ENCODE data around the gene PDPN.

The PDPN gene

GRCh38 chr1:13588946-13589796 lies 5.5 kb downstream of the PDPN start:
- WGBS (ENCODE audit: insufficient coverage, insufficient read length), result no CpG with 5 or more reads among the region's 11 CpGs
- no peak overlapping the region for H3K4me3 ChIP-seq (ENCODE audit: low read length)
- no peak overlapping the region for H3K27ac ChIP-seq (ENCODE audit: low read length)
- no peaks in the 10 kb centered on the region for H3K27me3 ChIP-seq (ENCODE audit: control insufficient read depth, insufficient read depth, low read length)
- no peak for DNase-seq (ENCODE audit: low read depth, low spot score)
- H3K4me1 ChIP-seq (ENCODE audit: control insufficient read depth, insufficient read depth, low read length), result peaks cover 5% of the 10 kb centered on the region
- H3K36me3 ChIP-seq (ENCODE audit: control insufficient read depth, insufficient read depth, low read length), result peaks cover 3% of the 10 kb centered on the region; the same call in 1 of the 2 replicates
- no peaks in the 10 kb centered on the region for H3K9me3 ChIP-seq (ENCODE audit: control insufficient read depth, insufficient read depth, low read length)

GRCh38 chr1:13590486-13590885 lies 6.9 kb downstream of the PDPN start:
- no peaks in the 10 kb centered on the region for H3K27me3 ChIP-seq (ENCODE audit: control insufficient read depth, insufficient read depth, low read length)
- no peak overlapping the region for H3K4me3 ChIP-seq (ENCODE audit: low read length)
- H3K27ac ChIP-seq (ENCODE audit: low read length), result no peak overlapping the region
- H3K4me1 ChIP-seq (ENCODE audit: control insufficient read depth, insufficient read depth, low read length), result peaks cover 5% of the 10 kb centered on the region
- WGBS (ENCODE audit: insufficient coverage, insufficient read length), result no CpG with 5 or more reads among the region's 7 CpGs
- no peaks in the 10 kb centered on the region for H3K9me3 ChIP-seq (ENCODE audit: control insufficient read depth, insufficient read depth, low read length)
- H3K36me3 ChIP-seq (ENCODE audit: control insufficient read depth, insufficient read depth, low read length), result peaks cover 3% of the 10 kb centered on the region; the same call in 1 of the 2 replicates
- DNase-seq (ENCODE audit: low read depth, low spot score), result no peak

GRCh38 chr1:13593511-13594131 lies 10.0 kb downstream of the PDPN start:
- Histone ChIP-seq H3K9me3 (ENCODE audit: control insufficient read depth, insufficient read depth, low read length) (no peaks in the 10 kb centered on the region), H3K4me1 (ENCODE audit: control insufficient read depth, insufficient read depth, low read length) (no peaks in the 10 kb centered on the region), H3K27ac (ENCODE audit: low read length) (no peak overlapping the region), H3K27me3 (ENCODE audit: control insufficient read depth, insufficient read depth, low read length) (no peaks in the 10 kb centered on the region), H3K4me3 (ENCODE audit: low read length) (no peak overlapping the region), H3K36me3 (ENCODE audit: control insufficient read depth, insufficient read depth, low read length) (peaks cover 6% of the 10 kb centered on the region; the same call in 1 of the 2 replicates)
- WGBS (ENCODE audit: insufficient coverage, insufficient read length), result no CpG with 5 or more reads among the region's 10 CpGs
- DNase-seq (ENCODE audit: low read depth, low spot score), result no peak

- no peaks in the 10 kb centered on the region for H3K9me3 ChIP-seq (ENCODE audit: control insufficient read depth, insufficient read depth, low read length)
- H3K4me3 ChIP-seq (ENCODE audit: low read length), result no peak overlapping the region
- H3K27me3 ChIP-seq (ENCODE audit: control insufficient read depth, insufficient read depth, low read length), result no peaks in the 10 kb centered on the region
- H3K4me1 ChIP-seq (ENCODE audit: control insufficient read depth, insufficient read depth, low read length), result no peaks in the 10 kb centered on the region
- H3K27ac ChIP-seq (ENCODE audit: low read length), result no peak overlapping the region
- H3K36me3 ChIP-seq (ENCODE audit: control insufficient read depth, insufficient read depth, low read length), result peaks cover 6% of the 10 kb centered on the region; the same call in 1 of the 2 replicates
- WGBS (ENCODE audit: insufficient coverage, insufficient read length), result no CpG with 5 or more reads among the region's 10 CpGs
- no peak for DNase-seq (ENCODE audit: low read depth, low spot score)
Observed at GRCh38 chr1:13595411-13595810, 11.8 kb downstream of the PDPN start.

- no peak overlapping the region for H3K4me3 ChIP-seq (ENCODE audit: low read length)
- no peaks in the 10 kb centered on the region for H3K9me3 ChIP-seq (ENCODE audit: control insufficient read depth, insufficient read depth, low read length)
- no peaks in the 10 kb centered on the region for H3K4me1 ChIP-seq (ENCODE audit: control insufficient read depth, insufficient read depth, low read length)
- peaks cover 4% of the 10 kb centered on the region; the same call in 1 of the 2 replicates for H3K36me3 ChIP-seq (ENCODE audit: control insufficient read depth, insufficient read depth, low read length)
- no peak for DNase-seq (ENCODE audit: low read depth, low spot score)
- no CpG with 5 or more reads among the region's 7 CpGs for WGBS (ENCODE audit: insufficient coverage, insufficient read length)
- H3K27me3 ChIP-seq (ENCODE audit: control insufficient read depth, insufficient read depth, low read length), result no peaks in the 10 kb centered on the region
- no peak overlapping the region for H3K27ac ChIP-seq (ENCODE audit: low read length)
Observed at GRCh38 chr1:13597166-13597565, 13.5 kb downstream of the PDPN start.

GRCh38 chr1:13600762-13601453 lies 17.3 kb downstream of the PDPN start:
- no peak overlapping the region for H3K4me3 ChIP-seq (ENCODE audit: low read length)
- peaks cover 4% of the 10 kb centered on the region; the same call in 1 of the 2 replicates for H3K36me3 ChIP-seq (ENCODE audit: control insufficient read depth, insufficient read depth, low read length)
- no peak overlapping the region for H3K27ac ChIP-seq (ENCODE audit: low read length)
- WGBS (ENCODE audit: insufficient coverage, insufficient read length), result no CpG with 5 or more reads among the region's 7 CpGs
- no peak for DNase-seq (ENCODE audit: low read depth, low spot score)
- no peaks in the 10 kb centered on the region for H3K9me3 ChIP-seq (ENCODE audit: control insufficient read depth, insufficient read depth, low read length)
- H3K27me3 ChIP-seq (ENCODE audit: control insufficient read depth, insufficient read depth, low read length), result no peaks in the 10 kb centered on the region
- peaks cover 2% of the 10 kb centered on the region for H3K4me1 ChIP-seq (ENCODE audit: control insufficient read depth, insufficient read depth, low read length)

- no CpG with 5 or more reads among the region's 5 CpGs for WGBS (ENCODE audit: insufficient coverage, insufficient read length)
- Histone ChIP-seq H3K36me3 (ENCODE audit: control insufficient read depth, insufficient read depth, low read length) (peaks cover 6% of the 10 kb centered on the region; the same call in 1 of the 2 replicates), H3K9me3 (ENCODE audit: control insufficient read depth, insufficient read depth, low read length) (no peaks in the 10 kb centered on the region), H3K27me3 (ENCODE audit: control insufficient read depth, insufficient read depth, low read length) (no peaks in the 10 kb centered on the region), H3K4me1 (ENCODE audit: control insufficient read depth, insufficient read depth, low read length) (peaks cover 2% of the 10 kb centered on the region), H3K4me3 (ENCODE audit: low read length) (no peak overlapping the region), H3K27ac (ENCODE audit: low read length) (no peak overlapping the region)
- DNase-seq (ENCODE audit: low read depth, low spot score), result no peak
Observed at GRCh38 chr1:13604176-13604575, 20.5 kb downstream of the PDPN start.

- Histone ChIP-seq H3K36me3 (ENCODE audit: control insufficient read depth, insufficient read depth, low read length) (peaks cover 6% of the 10 kb centered on the region; the same call in 1 of the 2 replicates), H3K4me3 (ENCODE audit: low read length) (no peak overlapping the region), H3K9me3 (ENCODE audit: control insufficient read depth, insufficient read depth, low read length) (no peaks in the 10 kb centered on the region), H3K27me3 (ENCODE audit: control insufficient read depth, insufficient read depth, low read length) (no peaks in the 10 kb centered on the region), H3K27ac (ENCODE audit: low read length) (no peak overlapping the region), H3K4me1 (ENCODE audit: control insufficient read depth, insufficient read depth, low read length) (peaks cover 2% of the 10 kb centered on the region)
- no peak for DNase-seq (ENCODE audit: low read depth, low spot score)
- WGBS (ENCODE audit: insufficient coverage, insufficient read length), result no CpG with 5 or more reads among the region's 3 CpGs
Observed at GRCh38 chr1:13604721-13605120, 21.1 kb downstream of the PDPN start.

GRCh38 chr1:13605159-13605558 lies 21.5 kb downstream of the PDPN start:
- Histone ChIP-seq H3K9me3 (ENCODE audit: control insufficient read depth, insufficient read depth, low read length) (no peaks in the 10 kb centered on the region), H3K27me3 (ENCODE audit: control insufficient read depth, insufficient read depth, low read length) (no peaks in the 10 kb centered on the region), H3K36me3 (ENCODE audit: control insufficient read depth, insufficient read depth, low read length) (peaks cover 6% of the 10 kb centered on the region; the same call in 1 of the 2 replicates), H3K27ac (ENCODE audit: low read length) (no peak overlapping the region), H3K4me3 (ENCODE audit: low read length) (no peak overlapping the region), H3K4me1 (ENCODE audit: control insufficient read depth, insufficient read depth, low read length) (peaks cover 2% of the 10 kb centered on the region)
- WGBS (ENCODE audit: insufficient coverage, insufficient read length), result no CpG with 5 or more reads among the region's 1 CpG
- DNase-seq (ENCODE audit: low read depth, low spot score), result no peak

- H3K4me3 ChIP-seq (ENCODE audit: low read length), result no peak overlapping the region
- no CpG with 5 or more reads among the region's 8 CpGs for WGBS (ENCODE audit: insufficient coverage, insufficient read length)
- no peaks in the 10 kb centered on the region for H3K27me3 ChIP-seq (ENCODE audit: control insufficient read depth, insufficient read depth, low read length)
- no peak for DNase-seq (ENCODE audit: low read depth, low spot score)
- H3K9me3 ChIP-seq (ENCODE audit: control insufficient read depth, insufficient read depth, low read length), result no peaks in the 10 kb centered on the region
- H3K36me3 ChIP-seq (ENCODE audit: control insufficient read depth, insufficient read depth, low read length), result peaks cover 8% of the 10 kb centered on the region; the same call in 1 of the 2 replicates
- H3K27ac ChIP-seq (ENCODE audit: low read length), result no peak overlapping the region
- peaks cover 2% of the 10 kb centered on the region for H3K4me1 ChIP-seq (ENCODE audit: control insufficient read depth, insufficient read depth, low read length)
Observed at GRCh38 chr1:13607002-13607401, 23.4 kb downstream of the PDPN start.
